Epithelial cell of proximal tubule (primary cell): Measurements from ENCODE around the gene LGI4. TPM values are rescaled to one million over a fixed set of nuclear protein-coding genes. Genes with fewer than 3 reads are reported as not detected.

Experiments
- DNase-seq: peaks from one replicate; pipeline ENCODE4 v3.0.0-alpha.2; 2011; ENCODE audit warnings: low read depth
- H3K4me3 ChIP-seq: 2 replicates; pipeline ENCODE4 v1.5.1; 2011; ENCODE audit warnings: low read depth, mild to moderate bottlenecking, low read length
- CTCF ChIP-seq: conservative IDR thresholded peaks from 2 replicates; pipeline ENCODE4 v1.5.1; 2012; ENCODE audit warnings: low read depth, mild to moderate bottlenecking, low read length
- total RNA-seq: library from RNA; depleted of rRNA; stranded (reverse); fragments of >200 nt; gene quantifications from 2 replicates; pipeline ENCODE4 v1.2.3, GENCODE V29; 2015

Gene LGI4
- total RNA-seq, 1 donor from 2014 or later: not detected

- TF ChIP-seq CTCF: no peak
- DNase-seq: no peak
Measured at GRCh38 chr19:35146746-35147459, 12.0 kb upstream of the LGI4 start.

DNA sequence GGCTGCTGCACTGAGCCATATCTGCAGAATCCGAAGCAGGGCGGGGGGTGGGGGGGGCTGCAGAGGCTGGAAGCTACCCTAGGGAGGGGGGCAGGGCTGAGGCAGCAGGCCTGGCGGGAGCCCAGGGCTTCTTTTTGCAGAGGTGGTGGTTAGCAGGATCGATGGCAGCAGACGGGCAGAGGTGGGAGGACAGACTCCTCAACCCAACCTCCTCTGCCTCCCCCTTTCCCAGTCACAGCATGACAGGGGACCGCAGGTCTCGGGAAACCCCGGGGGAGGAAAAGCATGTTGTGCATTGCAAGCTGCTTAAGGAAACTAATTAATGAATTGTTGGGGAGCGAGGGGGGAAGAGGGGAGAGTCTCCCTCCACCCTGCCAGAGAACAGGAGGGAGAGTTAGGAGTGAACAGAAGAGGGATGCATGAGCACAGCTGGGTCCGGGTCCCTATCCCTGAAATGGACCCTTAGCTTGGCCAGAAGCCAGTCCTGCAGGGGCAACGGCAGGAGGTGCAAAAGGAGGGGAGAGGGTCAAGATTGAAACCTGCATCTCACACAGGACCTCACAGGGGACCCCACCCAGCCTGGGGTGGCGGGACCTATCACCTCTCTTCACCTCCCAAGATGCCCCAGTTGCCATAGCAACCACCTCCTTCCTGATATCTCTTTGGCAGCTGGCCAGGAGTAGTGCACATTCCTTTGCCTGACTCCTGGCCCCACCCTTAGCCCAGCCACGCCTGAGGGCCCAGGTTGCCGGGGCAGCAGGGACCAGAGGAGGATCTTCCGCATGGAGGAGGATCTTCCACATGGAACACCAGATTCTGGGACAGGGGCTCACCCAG lies 10.0 kb upstream of the LGI4 start:
- no peak overlapping the region for H3K4me3 ChIP-seq
- no peak for DNase-seq
- TF ChIP-seq CTCF: no peak

More at GRCh38 chr19:35146746-35147459, 12.0 kb upstream of the LGI4 start:
- H3K4me3 ChIP-seq: no peak overlapping the region

DNA sequence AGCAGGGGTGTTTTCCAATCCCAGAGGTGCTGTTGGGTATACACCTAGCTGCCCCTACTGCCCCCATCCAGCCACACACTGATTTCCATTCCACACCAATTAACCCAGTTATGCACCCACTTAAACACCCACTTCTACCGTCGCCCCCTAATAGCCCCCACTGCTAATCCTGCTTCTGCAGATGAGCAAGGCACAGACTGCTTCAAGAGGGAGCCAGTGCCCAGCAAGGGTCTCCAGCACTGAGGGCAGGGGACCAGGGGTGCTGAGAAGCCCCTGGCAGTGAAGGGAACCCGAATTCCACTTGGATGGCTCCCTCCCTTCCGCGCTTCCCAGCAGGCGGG lies 9.4 kb upstream of the LGI4 start:
- H3K4me3 ChIP-seq: no peak overlapping the region
- TF ChIP-seq CTCF: no peak
- no peak for DNase-seq

DNA sequence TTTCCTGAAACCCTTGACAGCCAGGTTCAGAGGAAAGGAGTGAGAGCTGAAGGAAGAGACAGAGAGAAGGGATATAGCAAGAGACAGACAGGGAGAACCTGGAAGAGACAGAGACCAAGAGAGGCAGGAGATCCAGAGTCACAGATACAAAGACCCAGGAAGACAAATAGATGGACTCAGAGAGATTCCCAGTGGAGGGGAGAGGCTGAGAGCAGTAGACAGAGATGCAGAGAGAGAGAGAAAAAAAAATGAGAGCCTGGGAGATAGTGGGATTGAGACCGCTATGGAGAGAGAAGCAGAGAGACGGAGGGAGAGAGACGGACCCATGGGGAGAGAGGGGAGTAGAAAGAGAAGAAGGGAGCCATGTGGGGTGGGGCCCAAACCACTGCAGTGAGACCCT lies 9.0 kb upstream of the LGI4 start:
- no peak for DNase-seq
- H3K4me3 ChIP-seq: no peak overlapping the region
- no peak for TF ChIP-seq CTCF

DNA sequence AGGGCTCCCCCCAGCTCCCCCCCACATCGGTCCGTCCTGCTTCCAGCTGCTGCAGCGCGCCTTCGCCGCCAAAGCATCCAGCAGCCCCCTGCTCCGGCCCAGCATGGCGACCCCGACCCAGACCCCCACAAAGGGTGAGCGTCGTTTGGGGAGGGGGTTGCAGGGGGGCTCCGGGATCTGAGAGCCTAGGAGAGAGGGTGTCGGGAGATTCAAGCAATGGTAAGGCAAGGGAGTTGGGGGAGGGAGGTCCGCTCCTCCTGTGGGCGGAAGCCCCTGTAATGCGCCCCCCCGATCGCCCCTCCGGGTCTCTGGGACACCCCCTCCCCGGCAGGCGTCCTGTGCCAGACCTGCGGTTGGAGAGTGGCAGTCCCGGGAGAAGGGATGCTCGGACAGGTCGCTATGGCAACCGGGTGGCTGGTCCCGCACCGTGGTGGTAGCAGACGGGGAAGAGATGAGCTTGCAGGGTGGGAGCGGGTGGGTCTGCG lies 8.4 kb upstream of the LGI4 start, which contains the start of gene FXYD7:
Gene FXYD7, plus strand, starts transcription at position 25 of the 485 bp plus-strand sequence. Its CDS starts 79 bp downstream, at position 104.
- no peak for TF ChIP-seq CTCF
- DNase-seq: no peak

DNA sequence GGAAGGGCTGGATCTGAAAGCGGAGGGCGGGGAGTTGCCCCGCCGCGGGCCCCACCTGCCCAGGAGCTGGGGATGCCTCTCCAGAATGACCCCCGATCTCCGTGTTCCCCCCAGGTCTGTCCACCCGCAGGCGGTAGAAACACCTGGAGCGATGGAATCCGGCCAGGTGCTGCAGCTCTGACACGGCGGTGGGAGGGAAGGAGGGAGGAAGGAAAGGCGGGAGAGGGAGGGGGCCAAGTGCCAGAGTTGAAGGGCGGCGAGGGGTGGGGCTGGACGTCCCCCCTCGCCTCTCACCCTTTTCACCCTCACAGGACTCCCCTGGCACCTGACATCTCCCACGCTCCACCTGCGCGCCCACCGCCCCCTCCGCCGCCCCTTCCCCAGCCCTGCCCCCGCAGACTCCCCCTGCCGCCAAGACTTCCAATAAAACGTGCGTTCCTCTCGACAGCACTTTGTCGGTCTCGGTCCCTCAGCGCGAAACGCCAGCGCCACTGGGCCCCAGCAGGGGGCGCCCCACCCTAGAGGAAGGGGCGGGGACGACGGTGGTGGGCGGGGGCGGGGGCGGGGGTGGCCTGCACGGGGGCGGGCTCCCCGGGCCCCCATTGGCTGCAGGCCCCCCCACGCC lies 7.9 kb upstream of the LGI4 start:
- DNase-seq: no peak
- no peak overlapping the region for H3K4me3 ChIP-seq

More for the DNA sequence above, 8.4 kb upstream of the LGI4 start, which contains the start of gene FXYD7:
- no peak within 1 kb of the TSS for H3K4me3 ChIP-seq

More for the DNA sequence above, 7.9 kb upstream of the LGI4 start:
- peak; percentile 53 for TF ChIP-seq CTCF
